ENCODE results near the gene PPM1G.
A peak's percentile ranks its signal among the peaks of the same experiment; 100 is the strongest.

PPM1G gene

DNA sequence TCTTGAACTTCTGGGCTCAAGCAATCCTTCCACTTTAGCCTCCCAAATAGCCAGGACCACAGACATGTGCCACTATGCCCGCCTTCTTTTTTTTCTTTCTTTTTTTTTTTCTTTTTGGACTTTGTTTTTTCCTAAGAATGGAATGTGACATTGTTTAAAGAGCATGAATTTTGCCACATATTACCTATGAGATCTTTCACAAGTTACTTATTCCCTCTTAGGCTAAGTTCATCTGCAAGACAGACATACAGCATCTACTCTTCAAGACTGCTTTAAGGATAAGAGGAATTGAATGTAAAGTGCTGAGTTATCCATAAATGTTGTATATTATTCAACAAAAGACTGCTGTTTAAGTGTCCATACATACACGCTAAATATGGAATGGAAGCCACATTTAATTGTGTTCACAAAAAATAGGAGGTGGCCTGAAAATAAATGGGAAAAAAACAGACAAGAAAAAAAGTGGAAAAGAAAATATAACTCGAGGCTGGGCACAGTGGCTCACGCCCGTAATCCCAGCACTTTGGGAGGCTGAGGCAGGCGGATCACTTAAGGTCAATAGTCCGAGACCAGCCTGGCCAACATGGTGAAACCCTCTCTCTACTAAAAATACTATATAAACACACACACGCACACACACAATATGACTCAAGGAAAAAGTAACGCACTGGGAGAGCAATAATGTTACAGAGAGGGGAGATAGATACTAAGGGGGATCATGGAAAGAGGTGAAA, 3.2 kb upstream of the PPM1G start:
- no peak for DNase-seq (ENCODE audit: low read depth)

DNA sequence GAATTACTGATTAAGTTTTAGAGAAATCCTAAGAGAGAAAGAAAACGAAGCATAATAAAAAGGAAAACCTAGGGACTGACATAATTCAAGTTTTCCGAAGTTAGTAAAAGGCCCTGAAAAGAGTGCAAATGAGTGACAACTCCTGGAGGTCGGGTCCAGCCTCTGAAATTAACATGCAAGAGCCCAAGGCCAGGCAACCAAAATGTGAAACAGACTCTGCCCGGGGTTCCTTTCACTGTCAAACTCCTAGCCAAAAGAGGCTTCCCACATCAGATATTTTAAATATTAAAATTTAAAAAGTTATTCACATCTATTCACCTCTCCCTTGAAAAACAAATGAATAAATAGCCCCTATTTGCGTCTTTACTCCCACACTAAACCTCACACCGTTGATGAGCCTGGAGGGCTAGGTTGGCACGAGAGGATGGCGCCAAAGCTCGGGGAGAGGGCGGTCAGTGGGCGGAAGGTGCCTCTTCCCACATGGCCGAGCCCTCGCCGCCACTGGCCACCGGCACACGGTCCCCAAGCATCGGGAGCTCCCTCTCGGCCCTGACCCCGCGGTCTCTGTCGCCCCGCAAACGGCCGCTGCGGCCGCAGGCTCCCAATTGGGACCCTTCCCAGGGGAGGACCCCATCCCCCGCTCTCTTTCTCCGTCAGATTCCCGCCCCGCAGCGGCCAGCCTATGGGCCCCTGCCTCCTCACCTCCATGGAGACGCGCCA, 630 bp downstream of the PPM1G start:
- peak; percentile 55 for DNase-seq (ENCODE audit: low read depth)

DNA sequence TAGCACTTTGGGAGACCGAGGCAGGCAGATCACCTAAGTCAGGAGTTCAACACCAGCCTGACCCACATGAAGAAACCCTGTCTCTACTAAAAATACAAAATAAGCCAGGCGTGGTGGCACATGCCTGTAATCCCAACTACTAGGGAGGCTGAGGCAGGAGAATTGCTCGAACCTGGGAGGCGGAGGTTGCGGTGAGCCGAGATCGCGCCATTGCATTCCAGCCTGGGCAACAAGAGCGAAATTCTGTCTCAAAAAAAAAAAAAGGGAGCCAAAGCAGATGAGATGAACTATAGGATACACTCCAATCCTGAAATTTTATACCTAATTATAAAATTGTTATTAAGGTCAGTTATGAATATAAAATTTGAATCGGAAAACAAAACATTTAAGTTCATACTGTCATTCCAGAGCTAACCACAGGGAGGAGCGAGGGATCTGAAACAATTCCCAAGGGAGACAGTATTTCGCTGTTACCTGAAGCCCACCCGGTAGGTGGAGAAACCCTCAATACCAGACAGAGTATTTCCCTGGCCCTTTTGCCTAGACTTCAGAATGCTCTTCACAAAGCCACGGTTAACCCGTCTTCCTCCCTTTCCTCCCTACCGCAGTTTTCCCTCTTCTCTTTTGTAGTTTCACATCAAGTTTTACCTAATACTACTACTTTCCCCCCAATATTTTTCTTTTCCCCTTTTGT, 1.4 kb downstream of the PPM1G start:
- DNase-seq (ENCODE audit: low read depth), result peak; percentile 79

DNA sequence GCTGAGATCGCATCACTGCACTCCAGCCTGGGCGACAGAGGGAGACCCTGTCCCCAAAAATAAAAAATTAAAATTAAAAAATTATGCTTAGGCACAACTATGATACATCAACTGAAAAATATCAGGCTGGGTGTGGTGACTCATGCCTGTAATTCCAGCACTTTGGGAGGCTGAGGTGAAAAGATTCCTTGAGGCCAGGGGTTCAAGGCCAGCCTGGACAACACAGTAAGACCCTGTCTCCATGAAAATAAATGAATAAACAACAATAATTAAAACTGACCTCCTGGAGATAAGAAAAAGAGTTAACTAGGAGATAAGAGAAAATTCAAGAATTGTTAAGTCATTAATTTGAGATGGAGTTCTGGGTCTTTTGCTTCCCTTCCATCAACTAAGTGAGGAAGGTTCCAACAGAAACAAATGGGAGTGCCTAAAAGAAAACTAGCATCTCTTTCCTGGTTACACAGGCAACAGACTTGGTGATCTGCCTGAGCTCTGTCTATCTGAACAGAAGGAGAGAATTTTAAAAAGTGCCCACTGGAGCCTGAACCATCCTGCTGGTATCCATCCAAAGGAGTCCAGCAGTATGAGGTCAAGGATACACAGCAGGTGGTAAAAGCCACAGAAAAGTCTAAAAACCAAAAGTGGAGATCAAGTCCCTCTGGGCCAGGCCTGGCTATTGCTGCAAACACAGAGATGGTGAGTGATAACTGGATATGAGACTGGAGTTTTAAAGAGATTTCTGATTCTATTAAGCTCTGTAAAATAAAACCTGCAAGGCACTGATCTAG, 8.8 kb downstream of the PPM1G start:
- DNase-seq (ENCODE audit: low read depth), result no peak

DNA sequence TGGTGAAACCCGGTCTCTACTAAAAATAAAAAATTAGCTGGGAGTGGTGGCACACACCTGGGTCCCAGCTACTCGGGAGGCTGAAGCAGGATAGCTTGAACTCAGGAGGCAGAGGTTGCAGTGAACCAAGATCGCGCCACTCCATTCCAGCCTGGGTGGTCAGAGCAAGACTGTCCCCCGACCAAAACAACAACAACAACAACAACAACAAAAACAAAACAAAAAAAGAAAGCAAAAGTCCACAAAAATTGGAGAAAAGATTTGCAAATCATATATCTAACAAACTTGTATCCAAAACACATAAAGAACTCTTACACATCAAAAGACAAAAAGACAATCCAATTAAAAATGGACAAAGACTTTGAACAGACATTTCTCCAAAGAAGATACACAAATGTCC, 10.4 kb downstream of the PPM1G start:
- no peak for DNase-seq (ENCODE audit: low read depth)

DNA sequence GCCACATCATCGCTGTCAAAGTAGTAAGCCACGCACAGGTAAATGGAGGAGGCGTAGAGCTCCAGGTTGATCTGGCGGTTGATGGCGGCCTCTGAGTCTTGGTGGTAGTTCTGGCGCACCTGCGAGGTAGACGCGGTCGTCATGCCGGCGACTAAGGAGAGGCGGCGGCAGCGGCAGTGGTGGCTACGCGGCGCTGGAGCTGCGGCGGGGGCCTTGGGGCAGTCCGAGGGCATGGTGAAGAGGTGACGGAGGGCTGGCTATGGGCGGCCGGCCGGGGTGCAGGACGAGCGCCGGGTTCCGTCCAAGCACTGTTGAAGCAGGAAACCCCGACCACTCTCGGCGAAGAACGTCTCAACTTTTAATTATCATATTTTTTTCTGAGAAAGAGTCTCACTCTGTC, 16.2 kb downstream of the PPM1G start:
- DNase-seq (ENCODE audit: low read depth), result no peak

DNA sequence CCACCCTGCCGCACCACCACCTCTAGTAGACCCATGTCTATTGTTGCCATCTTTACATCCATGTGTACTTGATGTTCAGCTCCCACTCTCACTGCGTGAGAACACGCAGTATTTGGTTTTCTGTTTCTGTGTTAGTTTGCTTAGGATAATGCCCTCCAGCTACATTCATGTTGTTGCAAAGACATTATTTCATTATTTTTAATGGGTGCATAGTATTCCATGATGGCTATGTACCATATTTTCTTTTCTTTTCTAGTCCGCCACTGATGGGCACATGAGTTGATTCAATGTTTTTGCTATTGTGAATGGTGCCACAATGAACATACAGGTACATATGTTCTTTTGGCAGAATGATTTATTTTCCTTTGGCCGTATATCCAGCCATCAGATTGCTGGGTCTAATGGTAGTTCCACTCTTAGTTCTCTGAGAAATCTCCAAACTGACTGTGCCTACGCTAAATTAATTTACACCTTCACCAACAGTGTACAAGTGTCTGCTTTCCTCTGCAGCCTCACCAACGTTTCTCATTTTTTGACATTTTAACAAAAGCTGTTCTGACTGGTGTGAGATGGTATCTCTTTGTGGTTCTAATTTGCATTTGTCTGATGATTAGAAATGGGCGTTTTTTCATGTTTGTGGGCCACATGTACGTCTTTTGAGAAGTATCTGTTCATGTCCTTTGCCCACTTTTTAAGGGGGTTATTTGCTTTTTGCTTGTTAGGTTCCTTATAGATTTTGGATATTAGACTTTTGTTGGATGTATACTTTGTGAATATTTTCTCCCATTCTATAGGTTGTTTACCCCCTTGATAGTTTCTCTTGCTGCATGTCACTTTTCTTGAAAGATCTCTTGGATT, 18.3 kb downstream of the PPM1G start:
- DNase-seq (ENCODE audit: low read depth), result no peak

DNA sequence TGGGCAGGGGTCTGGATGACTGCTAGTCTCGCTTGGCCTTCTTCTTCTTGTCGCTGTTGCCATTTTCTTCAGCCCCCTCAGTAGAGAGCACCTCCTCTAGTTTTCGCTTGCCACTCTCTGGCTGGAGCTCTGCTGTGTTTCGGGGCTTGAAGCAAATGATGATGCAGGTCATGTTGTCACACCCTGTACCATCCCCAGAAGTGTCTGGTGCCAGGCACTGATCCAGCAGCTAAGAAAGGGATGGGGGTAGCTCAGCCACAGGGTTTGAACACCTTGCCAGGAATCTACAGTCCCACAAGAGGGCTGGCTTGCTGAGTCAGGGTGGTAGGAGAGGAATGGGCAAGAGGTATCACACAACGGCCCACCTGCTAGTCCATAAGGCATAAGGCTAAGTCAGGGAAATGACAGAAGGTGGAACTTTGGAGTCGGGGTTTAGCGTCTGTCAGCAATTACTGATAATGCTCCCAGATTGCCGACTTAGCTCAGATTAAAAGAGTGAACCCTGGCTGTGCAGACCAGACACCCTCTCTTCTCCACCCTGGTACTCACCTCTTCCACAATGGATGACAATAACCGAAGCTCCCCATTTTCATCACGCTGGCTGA, 27.7 kb downstream of the PPM1G start:
- DNase-seq (ENCODE audit: low read depth), result no peak

DNA sequence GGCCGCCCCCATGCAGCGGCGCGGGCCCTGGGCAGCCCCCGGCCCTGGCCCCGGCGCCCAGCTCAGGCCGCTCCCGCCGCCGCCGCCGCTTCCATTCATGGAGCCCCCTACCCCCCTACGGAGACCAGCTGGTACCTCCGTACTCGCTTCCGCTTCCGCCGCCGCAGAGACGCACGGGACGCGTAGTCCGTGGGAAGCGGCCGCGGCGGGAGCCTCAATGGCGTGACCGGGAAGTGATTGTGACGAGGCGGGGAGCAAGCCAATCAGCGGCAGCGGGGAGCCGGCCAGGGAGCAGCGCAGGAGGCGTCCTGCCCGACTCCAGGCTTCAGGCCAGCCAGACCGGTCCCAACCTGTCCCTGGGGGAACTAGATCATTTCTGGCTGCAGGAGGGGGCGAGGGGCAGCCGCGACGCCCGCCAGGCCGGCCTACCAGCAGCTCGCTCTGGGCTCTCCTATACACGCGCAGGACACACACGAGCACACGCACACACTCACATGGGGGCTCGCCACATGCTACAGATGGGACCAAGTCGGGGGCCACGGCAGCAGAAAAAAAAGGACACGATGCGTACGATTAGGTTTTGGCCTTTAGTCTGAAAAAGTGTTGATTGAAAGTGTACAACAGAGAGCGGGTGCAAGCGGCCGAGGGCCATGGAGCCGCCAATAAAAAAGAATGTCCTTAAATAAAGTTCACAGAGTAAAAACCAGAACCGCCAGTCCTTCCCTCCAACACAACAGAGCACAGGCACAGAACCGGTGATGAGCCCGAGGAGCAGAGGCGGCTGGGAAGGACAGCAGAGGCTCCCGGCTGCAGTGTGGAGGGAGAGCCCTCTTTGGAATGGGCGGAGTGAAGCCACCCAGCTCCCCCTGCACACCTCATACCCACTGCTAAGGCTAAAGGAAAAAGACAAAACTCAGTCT, 28.5 kb downstream of the PPM1G start, which contains the start of gene ZNF513:
TSS of gene ZNF513 (minus strand) at position 109 of the 920 bp plus-strand sequence. CDS start 208 bp downstream, outside the sequence.
- peak; percentile 91 for DNase-seq (ENCODE audit: low read depth)

DNA sequence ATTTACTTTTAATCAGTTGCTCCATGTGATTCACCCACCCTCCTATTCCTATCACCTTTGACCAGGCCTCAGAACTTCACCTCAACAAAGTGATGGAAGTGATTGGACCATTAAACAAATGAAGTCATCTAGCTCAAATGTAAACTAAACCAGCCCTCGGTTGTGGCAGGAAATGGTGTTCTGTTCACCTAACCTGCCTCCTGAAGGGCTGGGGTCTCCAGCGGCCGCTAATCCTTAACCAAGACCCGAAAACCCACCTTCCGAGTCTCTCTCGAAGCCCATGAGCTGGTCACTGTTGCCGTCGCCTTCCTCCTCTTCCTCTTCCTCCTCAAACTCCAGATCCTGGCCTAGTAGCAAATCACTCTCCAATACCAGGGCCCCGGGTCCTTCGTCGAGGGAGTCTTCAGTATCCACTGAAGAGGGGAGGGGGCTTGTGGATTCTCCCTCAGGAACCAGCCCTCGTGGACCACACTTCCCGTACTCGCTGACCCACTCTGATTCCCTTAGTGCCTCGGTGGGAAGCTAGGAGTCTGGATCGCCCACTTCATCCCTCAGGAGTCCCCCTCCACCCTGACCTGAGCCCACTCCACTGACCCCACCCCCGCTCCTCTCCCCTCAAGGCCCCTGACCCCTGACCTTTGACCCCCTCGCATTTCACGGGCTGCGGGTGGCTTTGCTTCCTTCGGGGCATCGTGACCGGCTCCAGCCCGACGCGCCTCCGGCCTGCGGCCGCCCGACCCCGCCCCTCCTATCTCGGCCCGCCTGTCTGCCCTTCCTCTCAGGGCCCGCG, 29.4 kb downstream of the PPM1G start:
- DNase-seq (ENCODE audit: low read depth), result peak; percentile 73

DNA sequence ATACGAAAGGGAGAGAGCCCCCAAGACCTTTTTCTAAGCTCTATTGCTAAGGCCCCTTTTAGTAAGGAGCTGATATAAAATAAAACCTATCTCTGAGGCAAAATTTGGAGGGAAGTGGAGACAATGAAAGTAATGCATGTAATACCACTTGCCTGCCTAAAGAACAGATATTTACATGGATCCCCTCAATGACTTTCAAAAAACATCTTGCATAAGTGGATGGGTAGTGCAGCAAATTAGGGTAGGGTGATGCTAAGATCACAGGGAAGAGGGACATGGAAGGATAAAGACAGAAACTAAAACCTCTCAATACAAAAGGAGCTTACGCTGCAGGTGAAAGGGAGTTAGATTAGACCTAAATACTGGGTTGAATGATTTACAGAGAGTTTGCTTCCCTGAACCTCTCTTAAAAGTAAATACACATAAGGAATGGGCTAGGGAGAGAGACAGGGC, 30.0 kb downstream of the PPM1G start:
- no peak for DNase-seq (ENCODE audit: low read depth)

DNA sequence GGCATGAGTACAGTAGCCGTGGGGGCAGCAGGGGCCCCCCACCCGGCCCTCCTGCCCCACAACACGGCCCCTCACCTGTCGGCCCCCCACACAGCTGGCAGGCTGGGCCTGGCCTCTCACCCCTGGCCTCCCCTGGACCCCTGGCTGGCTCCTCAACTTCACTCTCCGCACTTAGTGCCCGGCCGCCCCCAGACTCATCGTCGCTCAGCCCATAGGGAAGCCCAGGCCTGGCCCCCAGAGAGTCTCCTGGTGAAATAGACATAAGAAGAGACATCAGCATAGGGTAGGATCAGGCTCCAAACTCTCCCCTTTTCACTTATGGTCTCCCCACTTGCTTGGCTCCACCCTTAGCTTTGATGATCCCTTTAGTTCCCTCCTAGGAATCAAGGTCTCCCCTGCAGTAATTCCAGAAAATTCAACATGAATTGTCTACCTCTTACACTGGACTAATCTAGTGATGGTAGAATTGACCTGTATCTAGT, 30.5 kb downstream of the PPM1G start:
- no peak for DNase-seq (ENCODE audit: low read depth)

DNA sequence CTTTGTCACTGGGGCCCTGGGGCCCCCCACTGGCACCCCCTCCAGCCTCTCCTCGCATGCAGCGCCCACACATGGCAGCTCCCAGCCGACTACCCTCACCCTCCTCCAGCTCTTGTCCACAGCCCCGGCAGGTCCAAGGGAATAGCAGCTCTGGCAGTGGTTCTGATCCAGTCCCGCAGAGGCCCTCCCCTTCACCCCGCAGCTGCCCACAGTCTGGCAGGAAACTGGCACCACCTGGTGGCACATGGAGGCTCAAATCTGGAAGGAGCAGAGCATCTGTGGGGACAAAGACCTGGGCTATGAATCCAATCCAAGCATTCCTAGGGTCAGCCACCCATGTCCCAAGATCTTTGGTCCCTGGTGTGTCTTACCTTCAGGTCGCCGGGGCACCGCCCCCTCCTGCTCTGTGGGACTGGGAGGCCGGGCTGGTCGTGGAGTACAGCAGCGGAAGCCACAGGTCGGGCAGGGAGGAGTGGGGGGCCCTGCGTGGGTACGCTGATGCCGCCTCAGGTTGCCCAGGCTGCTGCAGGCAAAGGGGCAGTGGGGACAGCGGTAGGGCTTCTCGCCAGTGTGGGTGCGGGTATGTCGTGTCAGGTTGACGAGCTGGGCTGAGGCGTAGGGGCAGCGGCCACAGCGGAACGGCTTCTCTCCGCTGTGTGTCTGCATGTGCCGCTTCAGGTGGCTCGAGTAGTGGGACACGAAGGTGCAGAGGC, 31.1 kb downstream of the PPM1G start:
- peak; percentile 29 for DNase-seq (ENCODE audit: low read depth)

DNA sequence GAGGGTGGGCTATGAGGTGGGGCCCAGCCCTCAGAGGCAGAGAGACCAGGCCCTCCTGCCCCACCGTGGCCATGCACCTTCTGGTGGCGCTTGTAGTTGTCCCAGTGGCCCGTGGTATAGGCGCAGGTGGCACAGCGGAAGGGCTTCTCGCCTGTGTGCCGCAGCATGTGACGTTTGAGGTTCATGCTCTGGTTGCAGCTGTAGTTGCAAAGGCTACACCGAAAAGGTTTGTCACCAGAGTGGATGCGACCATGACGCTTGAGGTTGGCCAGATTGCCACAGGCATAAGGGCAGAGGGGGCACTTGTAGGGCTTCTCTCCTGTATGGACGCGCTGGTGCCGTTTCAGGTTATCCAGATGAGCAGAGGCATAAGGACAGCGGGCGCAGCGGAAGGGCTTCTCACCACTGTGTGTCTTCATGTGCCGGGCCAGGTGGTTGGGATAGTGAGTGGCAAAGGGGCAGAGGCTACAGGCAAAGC, 31.7 kb downstream of the PPM1G start:
- no peak for DNase-seq (ENCODE audit: low read depth)

DNA sequence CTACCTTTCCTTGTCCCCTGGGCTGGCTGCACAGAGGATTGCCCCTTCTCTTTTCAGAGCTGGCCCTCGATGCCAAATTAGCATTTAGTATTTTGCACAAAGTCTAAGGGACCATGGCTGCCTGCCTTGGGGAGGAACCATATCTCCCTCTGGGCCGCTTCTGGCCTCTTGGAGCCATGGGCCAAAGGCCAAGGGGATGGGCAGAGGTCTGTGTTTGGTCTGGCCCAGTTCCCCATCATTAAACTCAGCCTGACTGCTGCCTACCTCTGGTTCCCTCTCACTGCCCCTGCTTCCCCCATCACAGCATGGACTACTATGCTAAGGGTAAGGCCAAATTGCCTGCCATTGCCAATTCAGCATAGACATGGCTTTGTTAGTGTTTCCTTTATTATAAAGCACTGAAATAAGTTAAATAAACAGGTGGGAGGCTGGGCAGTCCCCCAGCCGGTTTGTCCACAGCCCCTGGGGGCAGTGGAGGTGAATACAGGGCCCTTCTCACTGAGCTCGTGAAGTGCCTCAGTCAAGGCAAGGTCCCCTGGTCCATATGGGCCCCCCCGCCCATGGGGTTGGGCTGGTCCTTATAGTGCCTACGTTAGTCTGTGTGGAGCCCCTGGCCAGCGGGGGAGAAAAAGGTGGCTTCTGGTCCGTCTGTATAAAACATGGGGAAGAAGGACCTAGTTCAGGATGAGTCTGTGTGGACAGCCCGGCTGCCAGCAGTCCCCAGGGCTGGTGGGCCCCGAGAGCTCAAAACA, 32.3 kb downstream of the PPM1G start:
- DNase-seq (ENCODE audit: low read depth), result no peak

DNA sequence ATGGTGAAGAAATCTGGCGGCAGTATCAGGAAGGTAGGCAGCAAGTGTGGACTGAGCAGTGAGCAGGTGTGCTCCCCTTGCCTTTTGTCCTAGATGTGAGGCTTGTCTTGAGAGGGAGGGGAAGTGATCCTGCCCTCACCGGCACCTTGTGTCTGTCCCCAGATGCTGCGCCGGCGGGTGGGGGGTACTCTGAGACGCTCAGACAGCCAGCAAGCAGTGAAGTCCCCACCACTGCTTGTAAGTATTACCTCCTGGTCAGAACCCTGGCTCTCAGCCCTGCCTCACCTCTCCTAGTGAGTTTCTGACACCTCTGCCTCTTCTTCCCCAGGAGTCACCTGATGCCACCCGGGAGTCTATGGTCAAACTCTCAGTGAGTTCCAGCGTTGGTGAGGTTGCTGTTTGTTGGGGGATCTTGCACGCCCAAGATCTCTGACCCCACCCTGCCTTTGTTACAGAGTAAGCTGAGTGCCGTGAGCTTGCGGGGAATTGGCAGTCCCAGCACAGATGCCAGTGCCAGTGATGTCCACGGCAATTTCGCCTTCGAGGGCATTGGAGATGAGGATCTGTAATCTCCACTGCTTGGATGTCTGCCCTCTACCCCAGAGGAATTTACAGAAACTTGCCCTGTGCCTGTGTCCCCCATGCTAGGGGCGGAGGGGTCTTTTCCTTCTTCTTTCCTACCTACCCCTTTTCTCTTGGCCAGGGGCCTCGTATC, 33.1 kb downstream of the PPM1G start:
- DNase-seq (ENCODE audit: low read depth), result no peak
